ENCODE measurements around the gene CEP128.
"Not testable (repeated sequence)": the region's sequence is repeated elsewhere in the genome, so short reads cannot be mapped to it uniquely, and the experiment has no call there.

Gene CEP128

DNA sequence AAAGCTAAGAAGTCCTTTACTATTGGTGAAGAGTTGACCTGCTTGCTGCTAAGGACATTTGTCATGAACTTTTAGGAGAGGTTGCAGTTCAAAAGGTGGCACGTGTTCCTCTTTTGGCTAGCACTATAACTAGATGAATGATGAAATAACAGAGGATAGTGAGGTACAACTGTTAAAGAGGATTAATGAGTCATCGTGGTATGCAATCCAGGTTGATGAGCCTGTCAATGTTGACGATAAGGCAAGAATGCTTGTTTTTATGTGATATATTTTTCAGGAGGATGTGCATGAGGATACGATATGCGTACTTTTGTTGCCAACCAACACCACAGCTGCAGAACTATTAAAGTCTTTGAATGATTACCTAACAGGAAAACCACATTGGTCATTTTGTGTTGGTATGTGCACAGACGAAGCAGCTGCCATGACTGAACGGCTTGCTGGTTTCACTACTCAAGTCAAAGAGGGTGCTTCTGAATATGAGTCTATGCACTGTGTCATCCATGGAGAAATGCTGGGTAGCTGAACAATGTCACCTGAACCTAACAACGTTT, 10.6 kb downstream of the CEP128 start:
- H3K4me3 Mint-ChIP-seq, result no peak overlapping the region

DNA sequence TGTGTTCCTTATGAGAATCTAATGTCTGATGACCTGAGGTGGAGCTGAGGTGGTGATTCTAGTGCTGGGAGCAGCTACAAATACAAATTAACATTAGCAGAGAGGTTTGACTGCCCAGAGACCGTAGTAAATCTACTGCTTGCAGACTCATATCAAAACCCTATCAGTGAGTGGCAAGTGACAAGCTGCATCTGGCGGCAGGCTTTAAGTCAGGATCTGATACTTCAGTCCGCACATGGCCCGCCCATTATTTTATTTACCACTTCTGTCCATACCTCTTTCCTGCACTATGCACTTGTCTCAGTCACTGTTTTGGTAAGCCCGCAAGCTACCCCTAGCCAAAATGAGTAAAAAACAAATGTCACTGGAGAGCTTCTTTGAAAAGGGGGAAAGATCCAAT, 11.4 kb downstream of the CEP128 start:
- no peak for ATAC-seq
- Mint-ChIP-seq H3K9me3 (peaks cover 7% of the 10 kb centered on the region), H3K4me3 (no peak overlapping the region), H3K27ac (no peak overlapping the region), H3K36me3 (peaks cover 35% of the 10 kb centered on the region), H3K4me1 (peaks cover 22% of the 10 kb centered on the region), H3K27me3 (peaks cover 44% of the 10 kb centered on the region)

More for the DNA sequence above, 10.6 kb downstream of the CEP128 start:
- H3K36me3 Mint-ChIP-seq, result peaks cover 29% of the 10 kb centered on the region
- H3K9me3 Mint-ChIP-seq, result peaks cover 6% of the 10 kb centered on the region
- H3K27ac Mint-ChIP-seq, result no peak overlapping the region
- peaks cover 22% of the 10 kb centered on the region for H3K4me1 Mint-ChIP-seq
- H3K27me3 Mint-ChIP-seq, result peaks cover 44% of the 10 kb centered on the region
- peak; percentile 99 for ATAC-seq

DNA sequence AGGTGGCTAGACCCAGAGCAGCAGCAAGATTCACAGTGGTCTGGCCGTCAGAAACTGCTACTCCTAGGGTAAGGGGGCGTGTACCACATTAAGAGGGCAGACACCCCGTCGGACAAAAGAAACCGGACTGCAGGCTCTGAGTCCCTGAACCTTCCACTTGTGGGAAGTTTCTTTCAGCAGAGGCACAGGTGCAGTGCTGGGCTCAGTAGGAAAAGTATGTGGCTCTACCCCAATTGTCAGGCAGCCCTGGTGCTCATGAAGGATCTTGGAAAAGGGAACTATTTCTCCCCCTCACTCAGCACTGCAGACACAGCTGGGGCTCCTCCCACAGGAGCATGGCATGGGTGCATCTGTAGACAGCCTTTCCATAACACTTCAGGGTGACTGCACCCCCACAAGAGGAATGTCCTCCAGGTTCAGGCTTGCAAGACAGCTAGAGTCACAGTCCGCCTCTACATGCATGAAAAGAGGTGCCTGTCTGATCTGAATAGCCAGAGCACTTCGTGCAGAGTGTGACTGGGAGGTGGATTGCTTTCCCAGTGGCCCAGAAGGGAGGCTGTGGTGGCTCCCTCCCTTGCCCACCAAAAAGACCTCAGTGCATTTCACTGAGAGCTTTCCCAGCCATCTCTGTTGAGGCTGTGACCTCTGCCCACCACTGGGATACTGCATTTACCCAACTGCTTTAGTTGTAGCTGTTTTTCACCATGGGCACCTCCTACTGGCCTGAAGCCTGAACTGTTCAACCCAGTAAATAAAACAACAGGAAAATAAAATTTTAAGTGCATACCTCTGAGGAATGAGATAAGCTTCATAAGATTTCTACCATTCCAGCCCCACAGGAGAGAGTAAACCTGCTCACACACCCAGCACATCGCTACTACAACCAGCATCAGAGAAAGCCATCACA, 14.2 kb downstream of the CEP128 start:
- peaks cover 34% of the 10 kb centered on the region for H3K36me3 Mint-ChIP-seq
- ATAC-seq, result no peak
- H3K4me3 Mint-ChIP-seq, result no peak overlapping the region

DNA sequence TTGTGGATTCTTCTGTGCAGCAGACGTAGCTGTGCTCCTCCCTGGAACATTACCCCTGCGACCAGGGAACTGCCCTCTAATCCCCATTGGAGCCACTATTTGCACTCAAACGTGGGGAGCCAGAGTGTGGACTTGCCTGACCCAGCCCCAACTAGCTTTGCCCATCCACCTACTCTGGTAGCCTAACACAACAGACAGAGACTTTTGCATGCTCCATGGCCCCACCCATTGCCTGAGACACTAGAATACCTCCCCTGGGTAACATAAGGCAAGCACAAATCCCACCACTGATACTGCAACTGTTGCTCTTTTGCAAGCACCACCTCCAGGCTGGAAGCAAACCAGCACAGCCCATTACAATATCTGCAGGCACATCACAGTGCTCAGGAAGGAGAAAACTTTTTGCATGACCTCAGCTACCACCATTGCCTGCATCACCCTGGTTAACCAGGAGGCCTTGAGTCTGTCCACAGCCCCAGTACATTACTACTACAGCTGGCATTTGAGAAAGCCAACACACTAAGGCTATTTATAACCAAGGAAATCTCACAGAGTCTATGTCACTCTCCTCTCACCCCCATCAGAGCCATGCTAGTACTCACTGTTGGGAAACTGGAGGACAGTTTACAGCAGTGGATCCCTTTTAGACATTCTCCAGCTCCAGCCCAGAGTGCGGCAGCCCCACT, 15.0 kb downstream of the CEP128 start:
- no peak for ATAC-seq
- peaks cover 21% of the 10 kb centered on the region for H3K4me1 Mint-ChIP-seq
- peaks cover 30% of the 10 kb centered on the region for H3K27me3 Mint-ChIP-seq
- peaks cover 15% of the 10 kb centered on the region for H3K9me3 Mint-ChIP-seq
- H3K36me3 Mint-ChIP-seq, result peaks cover 34% of the 10 kb centered on the region
- no peak overlapping the region for H3K27ac Mint-ChIP-seq
- no peak overlapping the region for H3K4me3 Mint-ChIP-seq

More for the DNA sequence above, 14.2 kb downstream of the CEP128 start:
- Mint-ChIP-seq H3K4me1 (peaks cover 22% of the 10 kb centered on the region), H3K27ac (no peak overlapping the region), H3K27me3 (peaks cover 30% of the 10 kb centered on the region), H3K9me3 (peaks cover 15% of the 10 kb centered on the region)

DNA sequence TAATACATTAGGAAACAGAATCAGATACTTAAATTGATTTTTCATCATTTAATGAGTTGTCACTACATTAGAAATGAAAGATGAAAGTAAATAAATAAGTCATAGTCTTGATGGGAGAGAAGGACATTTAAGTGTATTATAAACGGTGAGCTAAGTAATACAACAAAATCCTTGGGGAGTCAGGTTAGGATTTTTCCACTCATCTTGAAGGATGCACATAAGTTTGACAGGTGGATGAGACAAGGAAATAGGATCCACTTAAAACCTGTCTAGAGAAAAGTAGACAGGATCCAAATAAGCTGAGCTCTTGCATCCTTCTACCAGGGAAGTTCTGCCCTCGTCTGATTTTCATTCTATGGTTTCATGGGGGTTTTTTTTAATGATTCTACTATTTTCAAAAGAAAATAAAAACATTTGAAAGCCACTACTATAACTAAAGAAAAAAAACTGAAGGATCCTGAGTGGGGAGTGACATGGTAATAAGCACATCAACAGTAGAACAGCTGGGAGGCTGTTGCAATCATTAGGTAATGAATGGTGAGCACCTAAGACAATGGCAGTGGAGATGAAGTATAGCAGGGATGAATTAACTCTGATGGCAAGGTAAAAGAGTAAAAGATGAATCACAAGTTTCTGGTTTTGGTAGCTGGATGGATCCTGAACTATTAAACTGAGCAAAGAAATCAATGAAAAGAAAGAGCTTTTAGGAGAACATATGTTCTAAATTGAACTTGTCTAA, 17.0 kb downstream of the CEP128 start:
- H3K9me3 Mint-ChIP-seq, result peaks cover 15% of the 10 kb centered on the region
- ATAC-seq, result no peak
- H3K36me3 Mint-ChIP-seq, result peaks cover 34% of the 10 kb centered on the region
- no peak overlapping the region for H3K4me3 Mint-ChIP-seq
- H3K27me3 Mint-ChIP-seq, result peaks cover 22% of the 10 kb centered on the region
- H3K27ac Mint-ChIP-seq, result no peak overlapping the region
- peaks cover under 1% of the 10 kb centered on the region for H3K4me1 Mint-ChIP-seq

DNA sequence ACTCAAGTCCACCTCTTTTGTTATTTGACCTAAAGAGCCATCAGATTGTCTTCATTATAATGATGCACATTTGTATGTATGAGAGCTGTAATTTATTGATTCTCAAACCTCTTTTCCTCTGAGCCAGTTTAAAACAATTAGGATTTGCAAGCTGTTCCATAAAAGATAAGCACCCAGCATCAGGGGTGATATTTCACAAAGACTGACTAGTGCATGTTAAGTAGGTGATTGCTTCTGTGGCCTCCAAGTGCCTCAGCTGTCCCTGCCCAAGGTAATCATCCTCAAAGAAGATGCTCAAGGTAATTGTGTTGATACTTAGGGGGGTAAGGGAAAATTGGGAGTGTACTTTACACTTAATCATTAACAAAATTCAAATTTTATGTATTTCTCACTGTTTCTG, 18.2 kb downstream of the CEP128 start:
- peaks cover 28% of the 10 kb centered on the region for H3K36me3 Mint-ChIP-seq
- H3K27me3 Mint-ChIP-seq, result peaks cover 10% of the 10 kb centered on the region
- no peak overlapping the region for H3K27ac Mint-ChIP-seq
- no peak for ATAC-seq
- H3K4me3 Mint-ChIP-seq, result no peak overlapping the region
- peaks cover 14% of the 10 kb centered on the region for H3K9me3 Mint-ChIP-seq
- H3K4me1 Mint-ChIP-seq, result no peaks in the 10 kb centered on the region

DNA sequence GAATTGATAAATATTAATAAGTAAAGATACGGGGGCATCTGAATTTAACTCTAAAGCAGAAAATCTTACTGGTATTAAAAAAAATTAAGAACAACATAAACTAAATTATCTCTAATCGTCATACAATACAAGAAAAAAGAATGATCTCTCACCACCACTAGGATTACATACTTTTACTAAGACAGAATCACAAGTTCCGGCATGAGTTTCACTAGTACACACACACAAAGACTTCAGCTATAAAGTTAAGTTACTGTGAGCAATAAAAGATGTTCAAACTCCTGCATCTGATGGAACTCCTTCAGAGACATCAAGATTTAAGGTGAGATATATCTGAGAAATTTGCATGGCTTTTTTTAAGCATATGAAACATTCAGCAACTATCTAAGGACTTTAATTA, 21.9 kb downstream of the CEP128 start:
- H3K9me3 Mint-ChIP-seq, result peaks cover 3% of the 10 kb centered on the region
- no peak overlapping the region for H3K27ac Mint-ChIP-seq
- H3K4me1 Mint-ChIP-seq, result no peaks in the 10 kb centered on the region
- no peaks in the 10 kb centered on the region for H3K27me3 Mint-ChIP-seq
- peaks cover 21% of the 10 kb centered on the region for H3K36me3 Mint-ChIP-seq
- no peak for ATAC-seq
- no peak overlapping the region for H3K4me3 Mint-ChIP-seq

DNA sequence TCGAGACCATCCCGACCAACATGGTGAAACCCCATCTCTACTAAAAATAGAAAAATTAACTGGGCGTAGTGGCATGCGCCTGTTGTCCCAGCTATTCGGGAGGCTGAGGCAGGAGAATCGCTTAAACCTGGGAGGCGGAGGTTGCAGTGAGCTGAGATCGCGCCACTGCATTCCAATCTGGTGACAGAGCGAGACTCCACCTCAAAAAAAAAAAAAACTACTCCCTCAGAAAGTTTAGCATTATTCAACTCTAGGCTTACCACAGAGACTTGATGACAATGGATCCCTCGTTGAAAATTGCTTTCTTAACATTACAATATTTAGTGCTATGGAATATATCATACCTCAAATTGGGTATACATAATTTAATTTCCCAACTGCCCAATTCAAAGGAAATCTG, 29.5 kb downstream of the CEP128 start:
- not testable (repeated sequence) for H3K4me3 Mint-ChIP-seq, ATAC-seq, H3K27me3 Mint-ChIP-seq, H3K27ac Mint-ChIP-seq, H3K9me3 Mint-ChIP-seq, H3K4me1 Mint-ChIP-seq
- peaks cover 16% of the 10 kb centered on the region for H3K36me3 Mint-ChIP-seq

DNA sequence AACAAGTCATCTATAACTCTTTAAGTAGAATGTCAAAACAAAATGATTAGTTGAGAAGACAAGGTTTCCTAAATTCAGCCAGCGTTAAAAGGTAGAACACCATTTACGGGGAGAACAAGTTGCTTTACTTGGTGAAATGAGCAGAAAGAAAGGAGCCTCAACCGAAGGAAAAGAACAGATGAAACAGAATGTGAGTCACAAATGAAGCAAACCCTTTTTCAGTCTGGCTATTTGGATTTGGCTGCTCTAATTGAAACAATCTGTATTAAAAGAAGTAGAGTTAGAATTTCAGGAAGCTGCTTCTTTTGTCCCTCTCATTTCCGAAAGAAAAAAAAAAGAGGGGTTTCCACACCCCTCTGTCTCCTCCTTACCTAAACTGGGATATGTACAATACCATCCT, 34.6 kb downstream of the CEP128 start:
- Mint-ChIP-seq H3K4me1 (no peaks in the 10 kb centered on the region), H3K4me3 (no peak overlapping the region), H3K27me3 (no peaks in the 10 kb centered on the region), H3K36me3 (peaks cover 21% of the 10 kb centered on the region), H3K9me3 (no peaks in the 10 kb centered on the region), H3K27ac (no peak overlapping the region)
- ATAC-seq, result no peak

DNA sequence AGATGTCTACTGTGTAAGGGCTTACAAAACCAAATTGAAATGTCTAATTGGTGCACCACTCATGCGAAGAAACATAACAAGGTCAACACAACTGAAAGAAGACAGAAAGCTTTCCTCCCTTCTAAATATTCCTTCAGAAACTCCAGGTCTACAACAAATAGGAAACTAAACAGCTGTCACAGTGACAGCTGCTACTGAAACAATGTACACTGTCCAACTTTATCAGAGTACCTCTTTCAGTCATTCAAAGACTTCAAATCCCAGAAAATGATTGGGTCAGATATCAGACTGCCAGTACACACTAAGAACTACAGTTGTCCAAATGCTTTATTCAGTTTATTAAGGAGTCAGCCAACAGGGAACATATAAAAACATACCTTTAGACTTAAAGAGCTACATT, 35.2 kb downstream of the CEP128 start:
- Mint-ChIP-seq H3K27me3 (no peaks in the 10 kb centered on the region), H3K9me3 (no peaks in the 10 kb centered on the region), H3K4me3 (no peak overlapping the region), H3K27ac (no peak overlapping the region), H3K4me1 (no peaks in the 10 kb centered on the region), H3K36me3 (peaks cover 21% of the 10 kb centered on the region)
- no peak for ATAC-seq

DNA sequence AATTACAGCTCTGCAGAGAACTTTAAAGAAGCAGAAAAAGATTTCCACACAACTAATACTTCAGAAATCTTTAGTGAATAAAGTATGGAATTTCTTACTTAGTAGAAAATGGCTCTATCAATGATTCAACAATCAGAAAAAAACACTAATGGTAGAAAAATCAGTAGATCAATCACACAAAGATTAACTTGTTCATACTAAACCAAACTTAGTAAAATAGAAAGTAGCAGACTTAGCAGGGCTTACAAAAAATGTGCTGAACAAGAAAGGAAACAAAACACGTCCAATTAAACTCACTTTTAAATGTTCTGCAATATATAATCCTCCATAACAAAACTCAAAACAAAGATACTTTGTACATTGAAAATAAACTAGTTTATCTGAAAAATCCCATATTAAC, 38.9 kb downstream of the CEP128 start:
- ATAC-seq, result no peak
- Mint-ChIP-seq H3K27me3 (no peaks in the 10 kb centered on the region), H3K27ac (no peak overlapping the region), H3K36me3 (peaks cover 29% of the 10 kb centered on the region), H3K4me3 (no peak overlapping the region), H3K9me3 (no peaks in the 10 kb centered on the region), H3K4me1 (no peaks in the 10 kb centered on the region)

DNA sequence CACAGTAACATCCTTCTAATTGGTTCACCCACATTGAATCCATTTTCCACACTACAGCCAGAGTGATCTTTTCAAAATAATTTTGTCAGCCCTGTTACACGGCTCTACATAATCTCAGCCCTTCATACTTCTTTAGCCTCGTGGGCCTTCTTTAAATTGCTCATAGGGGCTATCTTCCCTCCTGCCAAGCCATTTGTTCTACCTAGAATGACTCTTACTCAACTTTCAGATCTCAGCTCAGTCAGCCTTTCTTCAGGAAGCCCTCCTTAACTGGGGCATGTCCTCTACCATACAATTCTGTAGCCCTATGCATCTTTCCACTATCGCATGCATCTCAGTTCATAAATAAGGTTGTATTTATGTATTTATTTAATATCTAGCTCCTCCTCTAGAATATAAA, 39.7 kb downstream of the CEP128 start:
- peaks cover 37% of the 10 kb centered on the region for H3K36me3 Mint-ChIP-seq
- no peak overlapping the region for H3K27ac Mint-ChIP-seq
- H3K27me3 Mint-ChIP-seq, result no peaks in the 10 kb centered on the region
- no peak overlapping the region for H3K4me3 Mint-ChIP-seq
- no peak for ATAC-seq
- H3K4me1 Mint-ChIP-seq, result no peaks in the 10 kb centered on the region
- H3K9me3 Mint-ChIP-seq, result no peaks in the 10 kb centered on the region

DNA sequence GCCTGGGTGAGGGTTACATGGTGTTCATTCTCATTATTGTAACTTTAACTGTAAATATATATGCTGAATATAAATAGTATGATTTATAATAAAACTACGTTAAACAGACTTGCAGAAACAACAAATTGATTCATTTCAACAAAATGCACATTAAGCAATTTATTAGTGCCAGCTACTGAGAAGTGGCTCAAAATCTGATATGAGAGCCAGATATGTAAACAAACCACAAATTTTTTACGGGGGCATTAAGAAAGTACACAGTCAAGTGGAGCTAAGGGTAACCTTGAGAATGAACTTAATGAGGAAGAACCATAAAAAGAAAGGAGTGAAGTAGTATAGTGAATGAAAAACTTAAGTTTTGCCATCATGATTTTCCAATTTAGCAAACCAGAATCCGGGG, 40.3 kb downstream of the CEP128 start:
- ATAC-seq, result no peak
- H3K36me3 Mint-ChIP-seq, result peaks cover 33% of the 10 kb centered on the region
- no peak overlapping the region for H3K27ac Mint-ChIP-seq
- H3K4me3 Mint-ChIP-seq, result no peak overlapping the region
- H3K4me1 Mint-ChIP-seq, result no peaks in the 10 kb centered on the region
- no peaks in the 10 kb centered on the region for H3K9me3 Mint-ChIP-seq
- no peaks in the 10 kb centered on the region for H3K27me3 Mint-ChIP-seq

DNA sequence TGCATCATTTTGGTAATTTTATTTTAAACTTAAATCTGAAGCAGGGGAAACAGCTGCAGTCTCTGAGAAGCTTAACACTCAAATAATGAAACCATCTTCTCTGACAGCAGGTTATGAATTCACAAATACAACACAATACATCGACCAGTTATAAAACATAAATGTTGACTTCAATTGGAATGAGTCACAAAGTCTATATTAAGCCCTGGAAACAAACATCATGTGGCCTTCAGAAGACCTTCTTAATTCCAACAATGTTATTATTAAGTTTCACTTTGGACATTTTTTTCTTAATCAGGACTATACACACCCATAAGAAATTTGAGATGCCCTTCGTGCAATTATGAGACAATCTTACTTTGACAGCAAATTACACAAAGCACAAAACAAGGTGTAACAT, 68.9 kb downstream of the CEP128 start:
- no peaks in the 10 kb centered on the region for H3K27me3 Mint-ChIP-seq
- ATAC-seq, result no peak
- no peak overlapping the region for H3K4me3 Mint-ChIP-seq
- H3K27ac Mint-ChIP-seq, result no peak overlapping the region
- peaks cover 61% of the 10 kb centered on the region for H3K36me3 Mint-ChIP-seq
- no peaks in the 10 kb centered on the region for H3K4me1 Mint-ChIP-seq
- peaks cover 19% of the 10 kb centered on the region for H3K9me3 Mint-ChIP-seq

DNA sequence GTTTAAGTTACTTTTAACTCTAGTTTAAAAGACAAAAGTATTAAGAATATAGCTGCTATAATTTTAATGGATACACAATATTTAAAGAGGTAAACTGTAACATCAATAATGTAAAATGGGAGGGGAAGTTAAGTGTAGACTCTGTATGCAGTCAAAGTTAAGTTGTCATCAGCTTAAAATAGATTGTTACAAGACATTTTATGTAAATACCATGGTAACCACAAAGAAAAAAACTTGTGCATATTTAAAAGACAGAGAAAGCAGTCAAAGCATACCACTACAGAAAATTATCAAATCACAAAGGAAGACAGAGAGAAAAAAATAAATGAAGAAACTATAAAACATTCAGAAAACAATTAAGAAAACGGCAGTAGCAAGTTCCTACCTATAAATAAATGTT, 73.3 kb downstream of the CEP128 start:
- H3K36me3 Mint-ChIP-seq, result peaks cover 48% of the 10 kb centered on the region
- no peaks in the 10 kb centered on the region for H3K27me3 Mint-ChIP-seq
- no peak overlapping the region for H3K4me3 Mint-ChIP-seq
- H3K9me3 Mint-ChIP-seq, result peaks cover 23% of the 10 kb centered on the region
- no peak for ATAC-seq
- H3K4me1 Mint-ChIP-seq, result no peaks in the 10 kb centered on the region
- H3K27ac Mint-ChIP-seq, result no peak overlapping the region
